ENCODE results near the gene RENBP. TPM values are rescaled to one million over a fixed set of nuclear protein-coding genes. Genes with fewer than 3 reads are reported as not detected.

RENBP gene
- total RNA-seq, 5 donors from 2014 or later (not counting 1 experiment from before 2014, with no cell fraction given), result 10.2 to 23.5 (median 19.5) TPM

DNA sequence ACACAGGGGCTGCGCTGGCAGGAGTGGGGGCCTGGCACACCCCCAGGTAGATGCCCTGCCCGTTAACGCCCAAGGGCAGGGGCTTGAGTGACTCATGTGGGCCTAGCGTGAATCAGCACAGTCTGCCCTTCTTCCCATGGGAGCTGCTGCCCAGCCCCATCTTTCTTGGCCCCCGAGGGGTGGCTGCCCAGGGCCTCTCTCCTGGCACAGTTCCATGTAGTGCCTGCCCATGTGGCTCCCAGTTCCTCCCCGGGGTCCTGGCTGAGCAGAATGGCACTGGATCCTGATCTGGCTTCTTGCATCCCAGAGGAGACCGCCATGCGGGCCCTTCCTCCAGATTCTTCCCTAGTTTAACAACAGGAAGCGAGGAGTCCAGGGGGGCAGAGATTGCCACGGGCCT is 42.1 kb downstream of the RENBP start:
- Histone ChIP-seq H3K27ac (ENCODE audit: low read length) (no peak overlapping the region), H3K9me3 (no peaks in the 10 kb centered on the region), H3K4me1 (ENCODE audit: control insufficient read depth in 1 of 2, extremely low read depth in 1 of 2, insufficient read depth in 2 of 2, low read length in 2 of 2) (peaks cover 24 to 63% of the 10 kb centered on the region in 2 experiments), H3K4me3 (ENCODE audit: control insufficient read depth in 1 of 2, extremely low read depth in 1 of 2, low read length in 1 of 2) (no peak overlapping the region), H3K36me3 (ENCODE audit: control insufficient read depth in 2 of 2, extremely low read depth in 1 of 2, insufficient read depth in 1 of 2, low read length in 1 of 2) (peaks cover 0 to 2% of the 10 kb centered on the region in 2 donors), H3K27me3 (replicated peaks in 1 of 2; ENCODE audit: control insufficient read depth in 2 of 2, extremely low read depth in 1 of 2, insufficient read depth in 2 of 2, low read length in 1 of 2) (no peaks in the 10 kb centered on the region)
- ATAC-seq (replicated peaks in 1 of 4), result no peak
- Mint-ChIP-seq H3K36me3 (no peaks in the 10 kb centered on the region), H3K4me1 (peaks cover 44 to 48% (median 47%) of the 10 kb centered on the region in 3 donors), H3K27me3 (peaks cover 0 to 17% of the 10 kb centered on the region in 2 donors), H3K27ac (peak overlapping the region in 1 of 2 donors; percentile 58), H3K9me3 (no peaks in the 10 kb centered on the region), H3K4me3 (peak overlapping the region in 1 of 3 donors; percentile 56)
- 79% methylated on average over 5 of the region's 10 CpGs for WGBS (ENCODE audit: insufficient coverage)
- POLR2A ChIA-PET, result no interaction called here
- CTCF ChIA-PET, result no interaction called here
- no peak for DNase-seq

DNA sequence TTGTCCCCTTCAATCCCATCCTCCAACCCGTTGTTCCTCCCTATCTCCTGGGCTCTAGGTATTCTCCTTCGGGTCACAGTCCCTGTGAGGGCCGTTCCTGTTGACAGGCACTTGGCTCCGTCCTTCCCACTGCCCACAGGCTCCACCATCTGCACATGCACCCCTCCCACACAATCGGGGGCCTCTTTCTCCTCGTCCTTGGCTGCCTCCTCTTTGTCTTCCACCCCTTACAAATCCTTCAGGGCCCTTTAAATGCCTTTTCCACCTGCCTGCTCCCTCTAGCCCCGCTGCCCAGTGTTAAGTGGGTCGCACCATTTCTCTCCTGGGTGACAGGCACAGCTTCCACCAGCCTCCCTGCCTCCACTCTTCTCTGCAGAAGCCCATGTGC is 42.7 kb downstream of the RENBP start:
- no peaks in the 10 kb centered on the region for H3K27me3 ChIP-seq (replicated peaks in 1 of 2; ENCODE audit: control insufficient read depth in 2 of 2, extremely low read depth in 1 of 2, insufficient read depth in 2 of 2, low read length in 1 of 2)
- H3K27ac Mint-ChIP-seq, result peak overlapping the region; percentile 52 to 66
- no peak overlapping the region for H3K27ac ChIP-seq (ENCODE audit: low read length)
- peaks cover 24 to 62% of the 10 kb centered on the region in 2 experiments for H3K4me1 ChIP-seq (ENCODE audit: control insufficient read depth in 1 of 2, extremely low read depth in 1 of 2, insufficient read depth in 2 of 2, low read length in 2 of 2)
- H3K27me3 Mint-ChIP-seq, result peaks cover 0 to 17% of the 10 kb centered on the region in 2 donors
- H3K9me3 ChIP-seq, result no peaks in the 10 kb centered on the region
- no peak for ATAC-seq (replicated peaks in 1 of 4)
- no peaks in the 10 kb centered on the region for H3K9me3 Mint-ChIP-seq
- CTCF ChIA-PET, result no interaction called here
- DNase-seq, result no peak
- no peak overlapping the region for H3K4me3 ChIP-seq (ENCODE audit: control insufficient read depth in 1 of 2, extremely low read depth in 1 of 2, low read length in 1 of 2)
- peaks cover 45 to 48% (median 47%) of the 10 kb centered on the region in 3 donors for H3K4me1 Mint-ChIP-seq
- H3K36me3 Mint-ChIP-seq, result no peaks in the 10 kb centered on the region
- WGBS (ENCODE audit: insufficient coverage), result 92% methylated on average over 7 of the region's 8 CpGs
- no peaks in the 10 kb centered on the region for H3K36me3 ChIP-seq (ENCODE audit: control insufficient read depth in 2 of 2, extremely low read depth in 1 of 2, insufficient read depth in 1 of 2, low read length in 1 of 2)
- H3K4me3 Mint-ChIP-seq, result peak overlapping the region in 2 of 3 donors; percentile 34 to 46
- POLR2A ChIA-PET, result no interaction called here

DNA sequence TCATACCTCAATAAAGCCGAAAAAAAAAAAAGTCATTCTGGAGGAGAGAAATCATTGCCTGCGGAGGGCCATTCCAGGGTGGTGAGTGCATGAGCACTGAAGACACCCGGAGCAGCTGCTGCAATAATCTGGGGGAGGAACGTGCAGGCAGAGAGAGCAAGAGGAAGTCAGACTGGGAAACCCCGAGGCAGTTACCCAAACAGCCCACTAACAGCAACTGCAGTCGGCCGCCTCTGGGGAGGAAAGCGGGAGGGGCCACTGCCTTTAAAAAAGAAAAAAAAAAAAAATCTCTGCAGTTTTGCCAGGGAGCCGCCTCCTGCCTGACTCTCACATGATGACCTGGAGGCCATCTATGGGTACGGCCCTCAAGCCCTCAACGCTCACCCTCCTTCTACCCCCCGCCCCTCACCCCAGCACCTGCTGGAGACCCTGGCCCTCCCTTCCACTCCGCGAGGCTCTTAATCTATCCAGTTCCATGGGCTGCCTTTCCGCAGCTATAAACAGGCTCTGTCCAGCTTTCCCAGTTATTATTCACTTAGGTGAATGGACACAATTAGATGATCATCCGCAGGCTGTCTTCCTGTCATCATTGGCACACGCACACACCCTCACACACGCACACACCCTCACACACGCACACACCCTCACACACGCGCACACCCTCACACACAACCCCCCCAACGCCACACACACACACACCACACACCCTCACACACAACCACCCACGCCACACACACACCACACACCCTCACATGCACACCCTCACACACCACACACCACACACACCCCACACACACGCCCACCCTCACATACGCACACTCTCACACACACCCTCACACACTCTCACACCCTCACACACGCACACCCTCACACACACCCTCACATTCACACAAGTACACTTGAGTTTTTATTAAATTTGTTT is 43.4 kb downstream of the RENBP start:
- Histone ChIP-seq H3K4me1 (ENCODE audit: control insufficient read depth in 1 of 2, extremely low read depth in 1 of 2, insufficient read depth in 2 of 2, low read length in 2 of 2) (peaks cover 24 to 60% of the 10 kb centered on the region in 2 experiments), H3K27ac (ENCODE audit: low read length) (no peak overlapping the region), H3K4me3 (ENCODE audit: control insufficient read depth in 1 of 2, extremely low read depth in 1 of 2, low read length in 1 of 2) (peak overlapping the region in 1 of 2 donors; percentile 10), H3K9me3 (no peaks in the 10 kb centered on the region), H3K36me3 (ENCODE audit: control insufficient read depth in 2 of 2, extremely low read depth in 1 of 2, insufficient read depth in 1 of 2, low read length in 1 of 2) (no peaks in the 10 kb centered on the region), H3K27me3 (replicated peaks in 1 of 2; ENCODE audit: control insufficient read depth in 2 of 2, extremely low read depth in 1 of 2, insufficient read depth in 2 of 2, low read length in 1 of 2) (peaks cover 0 to 3% of the 10 kb centered on the region in 2 experiments)
- ChIA-PET POLR2A (interaction anchor here in 1 of 2 donors (0.6 kb wide), 1 partner anchor 50 kb away, joined by 3 read pairs; no protein-coding TSS in a partner anchor), CTCF (no interaction called here)
- ATAC-seq (replicated peaks in 1 of 4) (peak; percentile 71 to 92 (median 77)), DNase-seq (peak in 33 of 35 experiments; percentile 42 to 80 (median 59))
- Mint-ChIP-seq H3K27me3 (peaks cover 0 to 17% of the 10 kb centered on the region in 2 donors), H3K4me3 (peak overlapping the region; percentile 46 to 54 (median 46)), H3K4me1 (peaks cover 49 to 50% (median 49%) of the 10 kb centered on the region in 3 donors), H3K9me3 (no peaks in the 10 kb centered on the region), H3K36me3 (no peaks in the 10 kb centered on the region), H3K27ac (peak overlapping the region; percentile 58 to 66)
- 36% methylated on average over 10 of the region's 26 CpGs for WGBS (ENCODE audit: insufficient coverage)

DNA sequence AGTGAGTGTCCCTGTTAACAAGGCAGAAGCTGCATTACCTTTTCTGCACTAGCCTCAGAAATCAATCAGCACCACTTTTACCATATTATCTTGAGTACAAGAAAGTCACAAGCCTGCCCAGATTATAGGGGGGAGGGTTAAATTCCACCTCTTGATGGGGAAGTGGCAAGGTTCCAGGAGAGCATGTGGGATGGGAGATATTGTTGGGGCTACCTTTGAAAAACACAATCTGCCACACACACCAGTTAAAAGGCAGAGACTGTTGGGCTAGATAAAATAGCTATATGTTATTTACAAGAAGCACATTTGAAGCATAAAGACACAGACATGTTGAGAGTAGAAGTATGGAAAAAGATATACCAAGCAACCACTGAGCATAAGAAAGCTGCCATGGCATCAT is 46.5 kb downstream of the RENBP start:
- peaks cover 0 to 4% of the 10 kb centered on the region in 2 experiments for H3K27me3 ChIP-seq (replicated peaks in 1 of 2; ENCODE audit: control insufficient read depth in 2 of 2, extremely low read depth in 1 of 2, insufficient read depth in 2 of 2, low read length in 1 of 2)
- no peak overlapping the region for H3K27ac ChIP-seq (ENCODE audit: low read length)
- ChIA-PET POLR2A (no interaction called here), CTCF (interaction anchor here in 1 of 2 donors (0.6 kb wide), 1 partner anchor 111 kb away, joined by 6 read pairs; no protein-coding TSS in a partner anchor)
- Mint-ChIP-seq H3K4me3 (no peak overlapping the region), H3K27ac (no peak overlapping the region), H3K27me3 (peaks cover 0 to 26% of the 10 kb centered on the region in 2 donors), H3K36me3 (no peaks in the 10 kb centered on the region), H3K9me3 (no peaks in the 10 kb centered on the region), H3K4me1 (peaks cover 26 to 28% (median 28%) of the 10 kb centered on the region in 3 donors)
- ATAC-seq (replicated peaks in 1 of 4) (no peak), DNase-seq (no peak)
- H3K36me3 ChIP-seq (ENCODE audit: control insufficient read depth in 2 of 2, extremely low read depth in 1 of 2, insufficient read depth in 1 of 2, low read length in 1 of 2), result no peaks in the 10 kb centered on the region
- no peak overlapping the region for H3K4me3 ChIP-seq (ENCODE audit: control insufficient read depth in 1 of 2, extremely low read depth in 1 of 2, low read length in 1 of 2)
- H3K9me3 ChIP-seq, result no peaks in the 10 kb centered on the region
- H3K4me1 ChIP-seq (ENCODE audit: control insufficient read depth in 1 of 2, extremely low read depth in 1 of 2, insufficient read depth in 2 of 2, low read length in 2 of 2), result peaks cover 15 to 28% of the 10 kb centered on the region in 2 experiments

DNA sequence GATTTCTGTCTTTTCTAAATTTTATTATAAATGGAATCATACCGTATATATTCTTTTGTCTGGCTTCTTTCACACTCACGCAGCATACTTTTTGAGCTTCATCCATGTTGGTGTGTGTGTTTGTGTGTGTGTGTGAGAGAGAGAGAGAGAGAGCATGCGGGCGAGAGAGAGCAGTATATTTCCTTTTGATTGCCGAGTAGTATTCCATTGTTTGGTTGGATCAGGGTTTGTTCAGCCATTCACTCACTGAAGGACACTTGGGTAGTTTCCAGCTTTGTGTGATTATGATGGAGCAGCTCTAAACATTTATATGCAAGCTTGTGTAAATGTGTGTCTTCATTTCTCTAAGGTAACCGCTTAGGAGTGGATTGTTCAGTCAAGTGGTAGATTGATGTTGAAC is 55.3 kb downstream of the RENBP start:
- DNase-seq (no peak), ATAC-seq (replicated peaks in 1 of 4) (no peak)
- ChIA-PET POLR2A (no interaction called here), CTCF (no interaction called here)
- no peaks in the 10 kb centered on the region for H3K36me3 ChIP-seq (ENCODE audit: control insufficient read depth in 2 of 2, extremely low read depth in 1 of 2, insufficient read depth in 1 of 2, low read length in 1 of 2)
- no peak overlapping the region for H3K27ac ChIP-seq (ENCODE audit: low read length)
- Mint-ChIP-seq H3K9me3 (no peaks in the 10 kb centered on the region), H3K36me3 (no peaks in the 10 kb centered on the region), H3K27ac (no peak overlapping the region), H3K27me3 (peaks cover 16 to 32% of the 10 kb centered on the region in 2 donors), H3K4me1 (peaks cover 0 to 12% (median 3%) of the 10 kb centered on the region in 3 donors), H3K4me3 (no peak overlapping the region)
- peaks cover 0 to 34% of the 10 kb centered on the region in 2 experiments for H3K27me3 ChIP-seq (replicated peaks in 1 of 2; ENCODE audit: control insufficient read depth in 2 of 2, extremely low read depth in 1 of 2, insufficient read depth in 2 of 2, low read length in 1 of 2)
- H3K4me1 ChIP-seq (ENCODE audit: control insufficient read depth in 1 of 2, extremely low read depth in 1 of 2, insufficient read depth in 2 of 2, low read length in 2 of 2), result peaks cover 0 to 22% of the 10 kb centered on the region in 2 experiments
- H3K9me3 ChIP-seq, result no peaks in the 10 kb centered on the region
- WGBS (ENCODE audit: insufficient coverage), result no CpG with 5 or more reads among the region's 6 CpGs
- no peak overlapping the region for H3K4me3 ChIP-seq (ENCODE audit: control insufficient read depth in 1 of 2, extremely low read depth in 1 of 2, low read length in 1 of 2)

DNA sequence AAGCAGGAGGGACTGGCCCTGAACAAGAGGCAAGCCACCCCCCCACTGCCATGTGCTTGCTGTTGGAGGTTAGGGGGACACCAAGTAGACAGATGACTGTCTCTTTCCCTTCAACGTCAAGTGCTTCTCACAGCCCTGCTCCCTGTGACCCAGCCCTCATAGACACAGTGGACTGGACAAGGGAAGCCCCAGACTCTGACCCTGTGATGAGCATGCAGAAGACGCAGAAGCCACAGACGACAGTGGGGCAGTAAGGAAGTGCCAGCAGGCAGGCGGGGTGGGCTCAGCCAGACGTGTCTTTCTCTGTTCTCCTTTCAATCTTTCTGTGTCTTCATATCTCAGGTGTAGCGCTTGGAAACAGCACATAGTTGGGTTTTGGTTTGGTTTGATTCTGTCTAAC is 56.1 kb downstream of the RENBP start:
- Histone ChIP-seq H3K4me1 (ENCODE audit: control insufficient read depth in 1 of 2, extremely low read depth in 1 of 2, insufficient read depth in 2 of 2, low read length in 2 of 2) (peaks cover 0 to 22% of the 10 kb centered on the region in 2 experiments), H3K27me3 (replicated peaks in 1 of 2; ENCODE audit: control insufficient read depth in 2 of 2, extremely low read depth in 1 of 2, insufficient read depth in 2 of 2, low read length in 1 of 2) (peaks cover 0 to 42% of the 10 kb centered on the region in 2 experiments), H3K36me3 (ENCODE audit: control insufficient read depth in 2 of 2, extremely low read depth in 1 of 2, insufficient read depth in 1 of 2, low read length in 1 of 2) (no peaks in the 10 kb centered on the region), H3K9me3 (no peaks in the 10 kb centered on the region), H3K4me3 (ENCODE audit: control insufficient read depth in 1 of 2, extremely low read depth in 1 of 2, low read length in 1 of 2) (no peak overlapping the region), H3K27ac (ENCODE audit: low read length) (no peak overlapping the region)
- Mint-ChIP-seq H3K9me3 (no peaks in the 10 kb centered on the region), H3K27ac (no peak overlapping the region), H3K27me3 (peaks cover 23 to 33% of the 10 kb centered on the region in 2 donors), H3K4me3 (no peak overlapping the region), H3K36me3 (no peaks in the 10 kb centered on the region), H3K4me1 (peaks cover 0 to 12% (median 3%) of the 10 kb centered on the region in 3 donors)
- DNase-seq (no peak), ATAC-seq (replicated peaks in 1 of 4) (peak in 1 of 4 experiments; percentile 22)
- CTCF ChIA-PET, result no interaction called here
- WGBS (ENCODE audit: insufficient coverage), result no CpG with 5 or more reads among the region's 6 CpGs
- POLR2A ChIA-PET, result no interaction called here

Data from T-cell (primary cell).